ENCODE data around the gene MSRB2.

GRCh38 chr10:23157239-23157681 is 61.9 kb downstream of the MSRB2 start:
- TF ChIP-seq CTCF (IDR thresholded peaks at IDR 0.05) (no peak), POLR2A (IDR thresholded peaks at IDR 0.05) (no peak)
